GM12875 (cell line): ENCODE results near the gene KEL.

Experiments
- H3K4me3 ChIP-seq: one replicate; pipeline ENCODE4 v1.5.1; 2011; ENCODE audit warnings: low read depth, low read length, control low read depth
- TF ChIP-seq, protein P1 (sequence below): IDR thresholded peaks from 2 replicates; pipeline ENCODE4 v1.5.1; 2011; ENCODE audit warnings: low read depth, mild to moderate bottlenecking, control low read depth, inconsistent platforms, low read length, moderate library complexity, borderline replicate concordance; ENCODE audit not compliant: insufficient read depth

Gene KEL

DNA sequence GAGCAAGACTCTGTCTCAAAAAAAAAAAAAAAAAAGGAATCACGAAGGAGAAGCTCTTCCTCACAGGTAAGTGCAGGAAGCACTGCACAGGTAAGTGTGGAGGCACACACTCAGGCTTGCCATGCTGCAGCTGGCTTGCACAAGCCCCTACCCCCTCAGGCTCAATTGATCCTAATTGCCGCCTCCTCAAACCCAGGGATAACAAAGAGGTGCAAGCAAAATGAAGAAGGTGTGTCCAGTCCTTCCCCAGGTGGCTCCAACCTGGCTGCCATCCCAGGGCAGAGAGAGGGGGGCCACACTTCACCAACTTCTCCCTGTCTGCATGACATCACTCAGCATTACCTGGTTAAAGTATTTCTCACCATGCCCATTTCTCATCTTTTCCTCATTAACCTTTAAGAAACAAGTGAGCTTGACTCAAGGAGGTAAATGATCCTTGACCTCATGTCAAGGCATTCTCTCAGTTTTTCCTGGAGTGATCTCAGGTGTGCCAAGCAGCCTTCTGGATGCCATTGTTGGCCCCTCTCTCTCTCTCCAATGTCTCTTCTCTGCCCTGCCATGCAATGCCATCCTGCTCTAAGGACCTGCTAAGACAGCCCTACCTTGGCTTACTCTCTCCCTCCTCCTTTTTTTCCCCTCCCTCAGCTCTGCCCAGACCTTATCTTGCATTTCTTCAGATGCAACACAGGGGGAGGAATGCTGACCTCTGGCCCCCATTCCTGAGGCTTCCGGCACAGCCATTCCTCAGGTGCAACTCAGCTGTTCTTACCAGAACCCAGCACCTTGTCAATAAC is 63.6 kb downstream of the KEL start:
- no peak overlapping the region for H3K4me3 ChIP-seq
- TF ChIP-seq, protein P1, sequence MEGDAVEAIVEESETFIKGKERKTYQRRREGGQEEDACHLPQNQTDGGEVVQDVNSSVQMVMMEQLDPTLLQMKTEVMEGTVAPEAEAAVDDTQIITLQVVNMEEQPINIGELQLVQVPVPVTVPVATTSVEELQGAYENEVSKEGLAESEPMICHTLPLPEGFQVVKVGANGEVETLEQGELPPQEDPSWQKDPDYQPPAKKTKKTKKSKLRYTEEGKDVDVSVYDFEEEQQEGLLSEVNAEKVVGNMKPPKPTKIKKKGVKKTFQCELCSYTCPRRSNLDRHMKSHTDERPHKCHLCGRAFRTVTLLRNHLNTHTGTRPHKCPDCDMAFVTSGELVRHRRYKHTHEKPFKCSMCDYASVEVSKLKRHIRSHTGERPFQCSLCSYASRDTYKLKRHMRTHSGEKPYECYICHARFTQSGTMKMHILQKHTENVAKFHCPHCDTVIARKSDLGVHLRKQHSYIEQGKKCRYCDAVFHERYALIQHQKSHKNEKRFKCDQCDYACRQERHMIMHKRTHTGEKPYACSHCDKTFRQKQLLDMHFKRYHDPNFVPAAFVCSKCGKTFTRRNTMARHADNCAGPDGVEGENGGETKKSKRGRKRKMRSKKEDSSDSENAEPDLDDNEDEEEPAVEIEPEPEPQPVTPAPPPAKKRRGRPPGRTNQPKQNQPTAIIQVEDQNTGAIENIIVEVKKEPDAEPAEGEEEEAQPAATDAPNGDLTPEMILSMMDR, result no peak

DNA sequence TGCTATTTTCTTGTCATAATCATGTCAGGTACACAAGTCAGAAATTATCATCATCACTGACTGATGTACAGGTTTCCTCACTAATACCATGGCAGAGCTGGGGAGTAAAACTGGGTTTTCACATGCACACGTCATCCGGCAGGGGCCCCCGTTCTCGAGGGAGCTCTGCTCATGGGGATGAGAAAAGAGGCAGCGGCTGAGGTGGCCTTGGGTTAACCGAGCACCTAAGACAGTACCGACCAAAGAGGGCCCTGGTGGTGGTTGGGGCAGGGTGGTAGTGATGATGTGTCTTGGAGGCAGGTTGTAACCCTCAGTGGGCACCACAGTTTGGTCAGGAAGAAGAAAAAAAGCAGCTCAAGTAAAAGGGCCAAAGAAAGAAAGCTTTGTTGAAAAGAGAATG is 64.5 kb downstream of the KEL start:
- no peak overlapping the region for H3K4me3 ChIP-seq
- TF ChIP-seq, protein P1, result no peak

DNA sequence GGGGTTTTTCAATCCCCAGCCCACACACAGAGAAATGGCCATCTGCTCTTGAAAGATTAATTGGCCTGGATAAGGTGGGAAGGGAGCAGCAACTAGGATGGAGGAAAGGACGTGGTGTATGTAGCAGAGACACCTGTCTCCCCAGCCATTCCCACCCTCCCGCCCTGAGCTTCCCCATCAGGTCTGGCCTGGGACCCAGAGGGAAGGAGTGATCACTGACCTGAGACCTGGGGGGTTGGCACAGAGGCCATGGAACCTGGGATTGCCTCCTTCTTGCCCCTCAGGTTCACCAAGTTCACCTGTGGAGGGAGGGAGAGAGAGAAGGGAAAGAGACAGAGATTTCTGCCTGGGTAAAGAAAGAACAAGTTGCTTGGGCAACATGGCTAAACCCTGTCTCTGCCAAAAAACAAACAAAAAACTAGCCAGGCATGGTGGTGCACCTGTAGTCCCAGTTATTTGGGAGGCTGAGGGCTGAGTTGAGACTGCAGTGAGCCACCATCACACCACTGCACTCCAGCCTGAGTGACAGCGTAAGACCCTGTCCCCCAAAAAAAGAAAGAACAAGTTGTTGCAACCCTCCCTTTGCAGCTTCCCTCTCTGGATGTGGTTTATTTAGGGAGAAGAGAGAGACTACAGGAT is 65.3 kb downstream of the KEL start:
- TF ChIP-seq, protein P1, result no peak

DNA sequence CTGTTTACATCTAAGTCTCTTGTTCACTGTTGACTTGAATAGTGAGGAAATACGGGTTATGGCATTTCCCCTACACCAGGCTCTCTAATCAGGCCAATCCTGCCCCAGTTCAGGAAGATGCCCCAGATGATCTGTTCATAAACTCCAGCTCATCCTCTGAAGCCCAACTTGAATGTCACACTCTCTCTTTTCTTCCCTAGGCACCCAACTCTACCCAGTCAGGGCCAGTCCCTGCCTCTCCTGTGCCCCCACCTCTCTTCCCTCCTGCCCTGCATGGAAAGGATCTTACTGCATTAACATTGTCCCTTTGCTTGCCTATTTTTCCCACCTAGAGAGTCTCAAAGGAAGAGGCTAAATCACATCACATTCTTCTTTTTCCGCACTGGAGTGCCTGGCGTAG is 66.0 kb downstream of the KEL start:
- no peak overlapping the region for H3K4me3 ChIP-seq
- TF ChIP-seq, protein P1, result no peak

More for the DNA sequence above, 65.3 kb downstream of the KEL start:
- H3K4me3 ChIP-seq, result no peak overlapping the region

DNA sequence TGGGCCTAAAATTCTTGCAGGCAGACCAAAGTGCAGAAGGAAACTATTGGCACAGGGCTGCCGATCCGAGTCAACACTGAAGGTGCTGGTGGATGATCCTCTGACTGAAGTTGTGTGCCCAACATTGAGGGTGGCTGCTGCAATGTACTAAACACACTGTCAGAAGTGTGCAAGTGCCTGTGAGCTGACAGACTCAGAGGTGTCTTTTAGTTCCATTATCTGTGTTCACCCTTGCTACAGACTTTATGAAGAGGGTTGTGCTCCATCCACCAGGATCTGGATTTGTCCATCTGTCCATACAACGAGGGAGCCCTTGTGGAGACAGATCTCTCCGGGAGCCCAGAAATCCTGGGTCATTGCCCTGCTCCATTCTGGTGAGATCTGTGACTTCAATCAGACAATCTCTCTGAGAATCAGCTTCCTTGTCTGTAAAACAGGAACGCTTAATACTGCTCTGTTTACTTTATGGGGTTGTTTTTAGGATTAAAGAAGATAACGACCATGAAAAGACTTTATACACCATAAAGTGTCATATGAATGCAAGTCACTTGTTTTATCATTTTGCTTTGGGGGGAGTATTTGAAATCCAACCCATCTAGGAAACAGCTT is 67.1 kb downstream of the KEL start:
- TF ChIP-seq, protein P1, result no peak
- no peak overlapping the region for H3K4me3 ChIP-seq

DNA sequence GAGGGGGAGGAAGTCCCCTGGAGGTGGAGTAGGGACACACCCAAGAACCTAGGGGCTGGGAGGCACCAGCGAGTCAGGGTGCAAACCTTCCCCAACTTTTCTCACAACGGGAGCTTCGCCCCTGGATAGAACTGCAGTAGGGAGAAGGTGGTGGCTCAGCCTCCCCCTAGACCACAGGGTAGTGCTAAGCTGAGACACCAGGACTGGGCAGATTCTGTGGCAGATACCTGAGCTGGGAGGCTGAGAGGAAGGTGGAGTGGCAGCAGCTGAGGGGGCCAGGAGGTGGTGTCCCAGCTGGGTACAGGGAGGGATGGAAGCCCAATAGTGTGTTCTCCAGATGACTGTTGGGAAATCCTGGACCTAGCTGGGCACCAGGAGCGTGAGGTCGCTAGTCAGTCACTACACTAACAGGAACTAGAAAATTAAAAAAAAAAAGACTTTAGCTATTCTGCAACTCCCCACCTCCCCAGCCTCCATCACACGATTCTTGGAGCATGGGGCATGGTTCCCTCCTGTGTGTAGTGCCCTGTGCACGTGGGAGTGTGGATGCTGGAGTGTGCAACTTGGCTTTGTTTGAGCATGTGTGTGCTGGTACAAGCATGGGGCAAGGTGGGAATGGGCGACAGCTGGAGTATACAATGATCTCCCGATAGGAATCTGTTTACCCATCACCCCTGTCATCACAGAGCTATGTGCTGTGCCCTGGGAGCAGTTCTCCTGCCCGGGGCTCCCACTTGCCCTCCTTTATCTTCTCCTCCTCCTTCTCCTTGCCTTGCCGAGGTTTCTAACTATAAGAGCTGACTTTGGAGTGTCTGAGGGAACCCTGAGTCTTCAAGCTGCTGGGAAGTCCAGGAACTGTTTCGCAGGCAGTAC is 67.8 kb downstream of the KEL start:
- TF ChIP-seq, protein P1, result no peak

More for the DNA sequence above, 67.8 kb downstream of the KEL start:
- H3K4me3 ChIP-seq, result no peak overlapping the region
